GM12878 (cell line): Measurements from ENCODE around the gene CDH8.

Source experiments
- CBX5 ChIP-seq: sonication (generic); IDR thresholded peaks from 2 replicates; pipeline ENCODE4 v1.6.1; 2016; ENCODE audit warnings: low read depth, moderate library complexity, mild to moderate bottlenecking, inconsistent platforms
- POLR2A ChIP-seq: IDR thresholded peaks from 2 replicates; pipeline ENCODE4 v1.6.1; 2011; ENCODE audit warnings: low read depth, mild to moderate bottlenecking, low read length
- RFX5 ChIP-seq: IDR thresholded peaks from 2 replicates; pipeline ENCODE4 v1.6.1; 2011; ENCODE audit warnings: low read depth, low read length, improper control_type of control experiment
- ZZZ3 ChIP-seq: IDR thresholded peaks from 2 replicates; pipeline ENCODE4 v1.6.1; 2011; ENCODE audit warnings: low read depth; ENCODE audit not compliant: control insufficient read depth, insufficient read length
- TF ChIP-seq, protein P1 (sequence below): fragments of 450-650 bp; formaldehyde crosslinking; IDR thresholded peaks from 2 replicates; pipeline ENCODE4 v1.5.0; 2022; ENCODE audit warnings: mild to moderate bottlenecking, missing genetic modification characterization

DNA sequence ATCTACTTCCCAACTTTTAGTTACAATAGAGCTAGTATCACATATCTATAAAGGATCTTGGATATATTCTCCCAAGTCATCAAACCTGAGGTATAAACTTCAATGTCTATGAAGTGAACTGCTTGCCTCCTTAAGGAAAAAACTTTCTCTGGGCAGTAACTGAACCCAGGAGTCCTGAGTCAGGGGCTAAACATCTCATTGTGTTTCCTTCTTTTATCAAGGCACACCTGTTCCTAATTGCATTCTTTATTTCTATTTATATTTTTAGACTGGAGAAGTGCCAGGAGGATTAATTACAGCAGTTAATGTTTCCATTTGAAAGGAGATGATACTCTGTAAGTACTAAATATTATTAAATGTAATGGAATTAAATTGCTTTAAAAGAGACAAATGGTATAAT is 98.6 kb downstream of the CDH8 start:
- TF ChIP-seq POLR2A (no peak), CBX5 (no peak), ZZZ3 (no peak), RFX5 (no peak)
- TF ChIP-seq, protein P1, sequence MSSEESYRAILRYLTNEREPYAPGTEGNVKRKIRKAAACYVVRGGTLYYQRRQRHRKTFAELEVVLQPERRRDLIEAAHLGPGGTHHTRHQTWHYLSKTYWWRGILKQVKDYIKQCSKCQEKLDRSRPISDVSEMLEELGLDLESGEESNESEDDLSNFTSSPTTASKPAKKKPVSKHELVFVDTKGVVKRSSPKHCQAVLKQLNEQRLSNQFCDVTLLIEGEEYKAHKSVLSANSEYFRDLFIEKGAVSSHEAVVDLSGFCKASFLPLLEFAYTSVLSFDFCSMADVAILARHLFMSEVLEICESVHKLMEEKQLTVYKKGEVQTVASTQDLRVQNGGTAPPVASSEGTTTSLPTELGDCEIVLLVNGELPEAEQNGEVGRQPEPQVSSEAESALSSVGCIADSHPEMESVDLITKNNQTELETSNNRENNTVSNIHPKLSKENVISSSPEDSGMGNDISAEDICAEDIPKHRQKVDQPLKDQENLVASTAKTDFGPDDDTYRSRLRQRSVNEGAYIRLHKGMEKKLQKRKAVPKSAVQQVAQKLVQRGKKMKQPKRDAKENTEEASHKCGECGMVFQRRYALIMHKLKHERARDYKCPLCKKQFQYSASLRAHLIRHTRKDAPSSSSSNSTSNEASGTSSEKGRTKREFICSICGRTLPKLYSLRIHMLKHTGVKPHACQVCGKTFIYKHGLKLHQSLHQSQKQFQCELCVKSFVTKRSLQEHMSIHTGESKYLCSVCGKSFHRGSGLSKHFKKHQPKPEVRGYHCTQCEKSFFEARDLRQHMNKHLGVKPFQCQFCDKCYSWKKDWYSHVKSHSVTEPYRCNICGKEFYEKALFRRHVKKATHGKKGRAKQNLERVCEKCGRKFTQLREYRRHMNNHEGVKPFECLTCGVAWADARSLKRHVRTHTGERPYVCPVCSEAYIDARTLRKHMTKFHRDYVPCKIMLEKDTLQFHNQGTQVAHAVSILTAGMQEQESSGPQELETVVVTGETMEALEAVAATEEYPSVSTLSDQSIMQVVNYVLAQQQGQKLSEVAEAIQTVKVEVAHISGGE (CRISPR knock-in tag), result no peak
